Right lobe of liver (tissue), 4 donors: ENCODE data around the gene APLP2.
"Not testable (repeated sequence)": the region's sequence is repeated elsewhere in the genome, so short reads cannot be mapped to it uniquely, and the experiment has no call there.

Source experiments
- CTCF ChIP-seq, 4 donors: fragments of 200-600 bp in 3 of 4; fragments of 450-650 bp in 1 of 4; IDR thresholded peaks; one replicate each; pipeline versions ENCODE4 v1.5.1 to v1.8.0; 2016 to 2022; ENCODE audit warnings: antibody characterized with exemption in 4 of 4, mild to moderate bottlenecking in 2 of 4
- POLR2A ChIP-seq: fragments of 450-650 bp; IDR thresholded peaks from one replicate; pipeline ENCODE4 v1.6.1; 2017; ENCODE audit warnings: antibody characterized with exemption, mild to moderate bottlenecking
- donor health status: DM: no; HTN: no; CAD: no.
- donor health status: DM: no; HTN: no; CAD: no.
- donor health status: DM: no; HTN: yes; CAD: no.

- TF ChIP-seq CTCF (IDR thresholded peaks at IDR 0.05); POLR2A: not testable (repeated sequence)
Measured at GRCh38 chr11:130172001-130172400, 102.3 kb downstream of the APLP2 start.
